H9 (cell line): ENCODE measurements around the gene DPRX. TPM values are rescaled to one million over a fixed set of nuclear protein-coding genes. Genes with fewer than 3 reads are reported as not detected.

Source experiments
- DNase-seq: peaks from one replicate; pipeline ENCODE4 v3.0.0-alpha.2; 2017
- H2AFZ ChIP-seq: one replicate; pipeline ENCODE4 v1.6.1; 2013; ENCODE audit warnings: mild to moderate bottlenecking, low read length, control low read depth, moderate library complexity
- H2AK5ac ChIP-seq: 2 replicates; pipeline ENCODE4 v1.6.1; 2013; ENCODE audit warnings: low read length, control low read depth, mixed read lengths; ENCODE audit not compliant: insufficient read length
- H2BK120ac ChIP-seq: one replicate; pipeline ENCODE4 v1.6.1; 2013; ENCODE audit warnings: low read depth, mild to moderate bottlenecking, low read length, control low read depth, inconsistent platforms; ENCODE audit not compliant: poor library complexity, severe bottlenecking
- H2BK12ac ChIP-seq: 2 replicates; pipeline ENCODE4 v1.6.1; 2013; ENCODE audit warnings: low read length, control low read depth, mixed read lengths, low read depth; ENCODE audit not compliant: insufficient read length
- H2BK15ac ChIP-seq: 2 replicates; pipeline ENCODE4 v1.6.1; 2013; ENCODE audit warnings: low read depth, low read length, control low read depth
- H2BK20ac ChIP-seq: one replicate; pipeline ENCODE4 v1.6.1; 2013; ENCODE audit warnings: low read depth, mild to moderate bottlenecking, low read length, control low read depth, inconsistent platforms; ENCODE audit not compliant: poor library complexity, severe bottlenecking
- H2BK5ac ChIP-seq: 2 replicates; pipeline ENCODE4 v1.6.1; 2013; ENCODE audit warnings: low read length, control low read depth, mixed read lengths; ENCODE audit not compliant: insufficient read length
- H3K14ac ChIP-seq: 2 replicates; pipeline ENCODE4 v1.6.1; 2013; ENCODE audit warnings: low read length, control low read depth; ENCODE audit not compliant: insufficient read depth
- H3K18ac ChIP-seq: 2 replicates; pipeline ENCODE4 v1.6.1; 2013; ENCODE audit warnings: low read depth, mild to moderate bottlenecking, mixed read lengths, low read length, control low read depth; ENCODE audit not compliant: insufficient read length
- H3K23ac ChIP-seq: 2 replicates; pipeline ENCODE4 v1.6.1; 2013; ENCODE audit warnings: low read length, control low read depth, mixed read lengths, low read depth; ENCODE audit not compliant: insufficient read length
- H3K23me2 ChIP-seq: 2 replicates; pipeline ENCODE4 v1.6.1; 2013; ENCODE audit warnings: low read depth, mild to moderate bottlenecking, mixed read lengths, low read length, control low read depth; ENCODE audit not compliant: insufficient read length, poor library complexity, severe bottlenecking
- H3K27ac ChIP-seq: 2 replicates; pipeline ENCODE4 v1.5.1; 2013; ENCODE audit warnings: low read length, control low read depth, mixed read lengths, low read depth; ENCODE audit not compliant: insufficient read length
- H3K27me3 ChIP-seq: 2 replicates; pipeline ENCODE4 v1.6.1; 2013; ENCODE audit warnings: low read length, control low read depth, inconsistent platforms; ENCODE audit not compliant: insufficient read depth
- H3K4ac ChIP-seq: 2 replicates; pipeline ENCODE4 v1.6.1; 2013; ENCODE audit warnings: low read depth, mild to moderate bottlenecking, control low read depth, inconsistent platforms, low read length, moderate library complexity
- H3K4me1 ChIP-seq: 2 replicates; pipeline ENCODE4 v1.6.1; 2013; ENCODE audit warnings: low read length, control low read depth, inconsistent platforms; ENCODE audit not compliant: insufficient read depth
- H3K4me2 ChIP-seq: 2 replicates; pipeline ENCODE4 v1.6.1; 2013; ENCODE audit warnings: low read length, control low read depth, mixed read lengths; ENCODE audit not compliant: insufficient read length, insufficient read depth
- H3K56ac ChIP-seq: 2 replicates; pipeline ENCODE4 v1.6.1; 2013; ENCODE audit warnings: low read depth, mild to moderate bottlenecking, mixed read lengths, low read length, control low read depth; ENCODE audit not compliant: insufficient read length
- H3K79me1 ChIP-seq: 2 replicates; pipeline ENCODE4 v1.6.1; 2013; ENCODE audit warnings: low read depth, mild to moderate bottlenecking, moderate library complexity, low read length, control low read depth, inconsistent platforms; ENCODE audit not compliant: insufficient read depth, poor library complexity, severe bottlenecking
- H3K79me2 ChIP-seq: 2 replicates; pipeline ENCODE4 v1.6.1; 2013; ENCODE audit warnings: low read length, control low read depth, inconsistent platforms; ENCODE audit not compliant: insufficient read depth
- H3K9ac ChIP-seq: 2 replicates; pipeline ENCODE4 v1.6.1; 2013; ENCODE audit warnings: low read length, control low read depth, mixed read lengths; ENCODE audit not compliant: insufficient read length; ENCODE audit errors: extremely low read depth
- H3K9me3 ChIP-seq: one replicate; pipeline ENCODE4 v1.6.1; 2013; ENCODE audit warnings: low read depth, low read length, inconsistent platforms; ENCODE audit not compliant: control insufficient read depth
- H3T11ph ChIP-seq: one replicate; pipeline ENCODE4 v1.6.1; 2013; ENCODE audit warnings: mild to moderate bottlenecking, low read length, control low read depth, inconsistent platforms
- H4K20me1 ChIP-seq: one replicate; pipeline ENCODE4 v1.6.1; 2013; ENCODE audit not compliant: control insufficient read depth, insufficient read length, insufficient read depth
- H4K5ac ChIP-seq: 2 replicates; pipeline ENCODE4 v1.6.1; 2013; ENCODE audit warnings: low read depth, mild to moderate bottlenecking, mixed read lengths, low read length, control low read depth; ENCODE audit not compliant: insufficient read length
- H4K8ac ChIP-seq: replicated peaks from 2 replicates; pipeline ENCODE4 v1.6.1; 2013; ENCODE audit warnings: low read length, control low read depth, mixed read lengths, low read depth; ENCODE audit not compliant: insufficient read length
- H4K91ac ChIP-seq: 2 replicates; pipeline ENCODE4 v1.6.1; 2013; ENCODE audit warnings: low read depth, mild to moderate bottlenecking, moderate library complexity, mixed read lengths, low read length, control low read depth; ENCODE audit not compliant: insufficient read length
- H3K27ac Mint-ChIP-seq, 3 experiments: 2 replicates in 2 of 3; 3 replicates in 1 of 3; pipeline ENCODE4 v1.8.0; 2020 to 2021; ENCODE audit warnings: mixed read lengths in 3 of 3, mild to moderate bottlenecking in 1 of 3, moderate library complexity in 1 of 3
- H3K27me3 Mint-ChIP-seq: 2 replicates; pipeline ENCODE4 v1.8.0; 2021; ENCODE audit warnings: low read depth, mild to moderate bottlenecking, moderate library complexity, mixed read lengths
- H3K36me3 Mint-ChIP-seq, 3 experiments: 2 replicates in 2 of 3; 3 replicates in 1 of 3; pipeline ENCODE4 v1.8.0; 2020 to 2021; ENCODE audit warnings: low read depth in 3 of 3, mixed read lengths in 3 of 3; ENCODE audit not compliant: insufficient read depth in 1 of 3
- H3K4me1 Mint-ChIP-seq, 2 experiments: 2 replicates each; pipeline ENCODE4 v1.8.0; 2020; ENCODE audit warnings: mixed read lengths in 2 of 2
- H3K4me3 Mint-ChIP-seq, 2 experiments: 2 replicates in 1 of 2; 3 replicates in 1 of 2; pipeline ENCODE4 v1.8.0; 2020 to 2021; ENCODE audit warnings: mild to moderate bottlenecking in 2 of 2, mixed read lengths in 2 of 2, moderate library complexity in 1 of 2
- H3K9me3 Mint-ChIP-seq, 2 experiments: 2 replicates in 1 of 2; 3 replicates in 1 of 2; pipeline ENCODE4 v1.8.0; 2020; ENCODE audit warnings: mild to moderate bottlenecking in 2 of 2, mixed read lengths in 2 of 2, moderate library complexity in 1 of 2
- WGBS: extraction: QIAGEN DNeasy Blood & Tissue Kit; methylation state at CpG from one replicate; pipeline ENCODE4 v1.1.7; 2013; ENCODE audit warnings: missing lambda C conversion rate, low lambda C conversion rate, mixed read lengths; ENCODE audit not compliant: insufficient read length; ENCODE audit errors: extremely low coverage; 5-methylcytosine and 5-hydroxymethylcytosine counted together
- long read RNA-seq: library from polyadenylated mRNA; unstranded; transcript quantifications from one replicate; pipeline ENCODE4 v2.0.0, GENCODE V29; 2020
- total RNA-seq: library from RNA; stranded (reverse); gene quantifications from 2 replicates; pipeline ENCODE4 v1.2.1, GENCODE V29; 2021
- TF ChIP-seq, protein P1 (sequence below): fragments of 200-600 bp; sonication (generic); conservative IDR thresholded peaks from 3 replicates; pipeline ENCODE4 v1.8.0; 2021; ENCODE audit warnings: antibody characterized with exemption, mild to moderate bottlenecking

DPRX gene, protein sequence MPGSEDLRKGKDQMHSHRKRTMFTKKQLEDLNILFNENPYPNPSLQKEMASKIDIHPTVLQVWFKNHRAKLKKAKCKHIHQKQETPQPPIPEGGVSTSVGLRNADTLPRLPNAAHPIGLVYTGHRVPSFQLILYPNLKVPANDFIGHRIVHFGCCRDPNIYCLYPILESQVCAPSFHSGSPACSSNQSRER
- not detected in 2 replicates for total RNA-seq
- long read RNA-seq = 0 reads

DNA sequence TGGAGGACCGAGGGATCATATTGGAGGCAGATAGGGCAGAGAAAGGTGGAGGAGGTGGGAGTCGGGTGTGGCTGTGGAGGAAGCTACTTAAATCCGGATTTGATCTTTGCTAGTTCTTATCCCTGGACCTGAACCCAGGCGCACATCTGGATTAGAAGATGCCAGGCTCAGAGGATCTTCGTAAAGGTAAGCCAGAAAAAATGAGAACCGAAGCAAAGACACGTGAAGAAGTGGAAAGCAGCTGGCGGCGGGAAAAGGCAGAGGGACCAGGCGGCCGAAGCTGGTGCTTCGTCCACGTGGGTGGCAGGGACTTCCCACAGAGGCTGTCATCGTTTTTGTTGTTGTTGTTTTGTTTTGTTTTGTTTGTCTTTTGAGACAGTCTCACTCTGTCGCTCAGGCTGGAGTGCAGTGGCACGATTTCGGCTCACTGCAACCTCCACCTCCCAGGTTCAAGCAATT lies at the start of gene DPRX:
Gene DPRX, plus strand, starts transcription at position 51 of the 459 bp plus-strand sequence. Its CDS starts 108 bp downstream, at position 159.
- H3K4me3 Mint-ChIP-seq = no peak within 1 kb of the TSS; a peak in 1 of 5 replicates
- peaks cover 0 to 1% (median 0%) of the 10 kb centered on the region in 3 experiments; a peak in 1 of 7 replicates for H3K36me3 Mint-ChIP-seq
- Histone ChIP-seq H3K23ac (no peak within 1 kb of the TSS), H2AFZ (no peak within 1 kb of the TSS), H2BK15ac (no peak within 1 kb of the TSS), H3K14ac (no peak within 1 kb of the TSS), H3K4me2 (no peak within 1 kb of the TSS), H2BK120ac (no peak within 1 kb of the TSS), H3T11ph (no peak within 1 kb of the TSS), H2BK20ac (no peak within 1 kb of the TSS), H3K27me3 (no peaks in the 10 kb centered on the region), H3K79me1 (no peaks in the 10 kb centered on the region), H3K4ac (no peak within 1 kb of the TSS), H4K8ac (no peak within 1 kb of the TSS), H3K9me3 (no peaks in the 10 kb centered on the region), H2BK5ac (no peak within 1 kb of the TSS), H3K4me1 (no peaks in the 10 kb centered on the region), H4K91ac (no peak within 1 kb of the TSS), H3K23me2 (no peaks in the 10 kb centered on the region), H3K56ac (no peak within 1 kb of the TSS), H3K18ac (no peak within 1 kb of the TSS), H4K20me1 (no peaks in the 10 kb centered on the region), H2AK5ac (no peak within 1 kb of the TSS), H3K27ac (no peak within 1 kb of the TSS), H3K79me2 (no peaks in the 10 kb centered on the region), H2BK12ac (no peak within 1 kb of the TSS), H3K9ac (no peak within 1 kb of the TSS), H4K5ac (no peak within 1 kb of the TSS)
- DNase-seq = no peak
- peaks cover 14 to 19% of the 10 kb centered on the region in 2 experiments for H3K4me1 Mint-ChIP-seq
- WGBS = no CpG with 5 or more reads among the region's 17 CpGs
- TF ChIP-seq, protein P1, sequence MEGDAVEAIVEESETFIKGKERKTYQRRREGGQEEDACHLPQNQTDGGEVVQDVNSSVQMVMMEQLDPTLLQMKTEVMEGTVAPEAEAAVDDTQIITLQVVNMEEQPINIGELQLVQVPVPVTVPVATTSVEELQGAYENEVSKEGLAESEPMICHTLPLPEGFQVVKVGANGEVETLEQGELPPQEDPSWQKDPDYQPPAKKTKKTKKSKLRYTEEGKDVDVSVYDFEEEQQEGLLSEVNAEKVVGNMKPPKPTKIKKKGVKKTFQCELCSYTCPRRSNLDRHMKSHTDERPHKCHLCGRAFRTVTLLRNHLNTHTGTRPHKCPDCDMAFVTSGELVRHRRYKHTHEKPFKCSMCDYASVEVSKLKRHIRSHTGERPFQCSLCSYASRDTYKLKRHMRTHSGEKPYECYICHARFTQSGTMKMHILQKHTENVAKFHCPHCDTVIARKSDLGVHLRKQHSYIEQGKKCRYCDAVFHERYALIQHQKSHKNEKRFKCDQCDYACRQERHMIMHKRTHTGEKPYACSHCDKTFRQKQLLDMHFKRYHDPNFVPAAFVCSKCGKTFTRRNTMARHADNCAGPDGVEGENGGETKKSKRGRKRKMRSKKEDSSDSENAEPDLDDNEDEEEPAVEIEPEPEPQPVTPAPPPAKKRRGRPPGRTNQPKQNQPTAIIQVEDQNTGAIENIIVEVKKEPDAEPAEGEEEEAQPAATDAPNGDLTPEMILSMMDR = no peak
- H3K27me3 Mint-ChIP-seq = no peaks in the 10 kb centered on the region; the same call in 1 of the 2 replicates
- no peaks in the 10 kb centered on the region for H3K9me3 Mint-ChIP-seq
- peak within 1 kb of the TSS in 2 of 3 experiments; percentile 49 to 70; a peak in 2 of 7 replicates for H3K27ac Mint-ChIP-seq
